MCF 10A (cell line): ENCODE results near the gene CSNK2B. TPM values are rescaled to one million over a fixed set of nuclear protein-coding genes. Genes with fewer than 3 reads are reported as not detected.

Experiments used
- BruUV-seq: library from RNA; stranded (reverse); fragments of 400-500 nt; replicated peaks from 2 replicates; lab custom pipeline; 2021; lab: Mats Ljungman, UMichigan
- CTCF ChIA-PET: fragments of 300-600 bp; sonication (Branson Sonifier 250); formaldehyde crosslinking; extraction: SDS; loops from one replicate; lab custom pipeline; 2021; ENCODE audit warnings: antibody characterized with exemption, inconsistent platforms; lab: Yijun Ruan, JAX
- POLR2A ChIA-PET: fragments of 300-600, 350-650 bp; sonication (Branson Sonifier 250); formaldehyde crosslinking; extraction: SDS; loops from one replicate; lab custom pipeline; 2020; ENCODE audit warnings: antibody characterized with exemption, inconsistent platforms; lab: Yijun Ruan, JAX
- DNase-seq: peaks from one replicate; pipeline ENCODE4 v3.0.0-alpha.2; 2018; ENCODE audit not compliant: unreplicated experiment
- H3K27ac Mint-ChIP-seq: one replicate; pipeline ENCODE4 v1.8.0; 2022; ENCODE audit warnings: mild to moderate bottlenecking, low read depth, mixed read lengths; ENCODE audit not compliant: unreplicated experiment
- H3K27me3 Mint-ChIP-seq: one replicate; pipeline ENCODE4 v1.8.0; 2022; ENCODE audit warnings: mixed read lengths; ENCODE audit not compliant: insufficient read depth, unreplicated experiment
- H3K36me3 Mint-ChIP-seq: one replicate; pipeline ENCODE4 v1.8.0; 2022; ENCODE audit warnings: mild to moderate bottlenecking, moderate library complexity, mixed read lengths; ENCODE audit not compliant: insufficient read depth, unreplicated experiment
- H3K4me1 Mint-ChIP-seq: one replicate; pipeline ENCODE4 v1.8.0; 2022; ENCODE audit warnings: mixed read lengths; ENCODE audit not compliant: insufficient read depth, unreplicated experiment
- H3K4me3 Mint-ChIP-seq: one replicate; pipeline ENCODE4 v1.8.0; 2022; ENCODE audit warnings: mild to moderate bottlenecking, moderate library complexity, mixed read lengths; ENCODE audit not compliant: unreplicated experiment
- H3K9me3 Mint-ChIP-seq: one replicate; pipeline ENCODE4 v1.8.0; 2022; ENCODE audit warnings: mixed read lengths; ENCODE audit not compliant: unreplicated experiment
- CTCF ChIP-seq: fragments of 200-600 bp; IDR thresholded peaks from one replicate; pipeline ENCODE4 v1.8.0; 2022; ENCODE audit warnings: antibody characterized with exemption, mild to moderate bottlenecking; ENCODE audit not compliant: unreplicated experiment
- intact Hi-C: fragments of 100-400 bp; cut with micrococcal nuclease; formaldehyde crosslinking; loops from 2 replicates; pipeline ENCODE4 v1.14.1; 2022
- total RNA-seq: library from RNA; stranded (reverse); gene quantifications from 2 replicates; pipeline ENCODE4 v1.2.3, GENCODE V29; 2022

Gene CSNK2B
- total RNA-seq, 1 experiment from 2014 or later, result 209 TPM

GRCh38 chr6:31640612-31641011 lies 25.3 kb upstream of the CSNK2B start:
- H3K9me3 Mint-ChIP-seq, result no peaks in the 10 kb centered on the region
- CTCF ChIA-PET, result interaction anchor here (0.6 kb wide), 2 partner anchors 13 to 94 kb away, joined by 3 read pairs; partner anchors contain the start of gene ATP6V1G2
- H3K27me3 Mint-ChIP-seq, result no peaks in the 10 kb centered on the region
- no peak for TF ChIP-seq CTCF
- BruUV-seq, result TSS peak; percentile 69
- intact Hi-C loops, result no loop called here
- DNase-seq, result no peak
- peaks cover 73% of the 10 kb centered on the region for H3K36me3 Mint-ChIP-seq
- no peak overlapping the region for H3K27ac Mint-ChIP-seq
- H3K4me3 Mint-ChIP-seq, result no peak overlapping the region
- POLR2A ChIA-PET, result interaction anchor here (4.7 to 6.2 kb wide), 2 partner anchors 11 to 17 kb away, joined by 50 to 59 read pairs; partner anchors contain the start of genes BAG6 and PRRC2A
- no peaks in the 10 kb centered on the region for H3K4me1 Mint-ChIP-seq

GRCh38 chr6:31641370-31641769 lies 24.5 kb upstream of the CSNK2B start:
- no peaks in the 10 kb centered on the region for H3K4me1 Mint-ChIP-seq
- H3K36me3 Mint-ChIP-seq, result peaks cover 72% of the 10 kb centered on the region
- no peak for TF ChIP-seq CTCF
- H3K27ac Mint-ChIP-seq, result no peak overlapping the region
- H3K4me3 Mint-ChIP-seq, result no peak overlapping the region
- POLR2A ChIA-PET, result interaction anchor here (4.7 to 6.2 kb wide), 2 partner anchors 11 to 18 kb away, joined by 50 to 59 read pairs; partner anchors contain the start of genes BAG6 and PRRC2A
- H3K27me3 Mint-ChIP-seq, result no peaks in the 10 kb centered on the region
- DNase-seq, result no peak
- no TSS peak for BruUV-seq
- intact Hi-C loops, result no loop called here
- H3K9me3 Mint-ChIP-seq, result no peaks in the 10 kb centered on the region
- CTCF ChIA-PET, result no interaction called here

- ChIA-PET POLR2A (interaction anchor here (1.0 to 1.8 kb wide), 2 partner anchors 9 to 22 kb away, joined by 3 to 11 read pairs; partner anchors contain the start of genes BAG6 and GPANK1), CTCF (interaction anchor here (0.6 kb wide), 2 partner anchors 54 to 92 kb away, joined by 3 read pairs; no protein-coding TSS in a partner anchor)
- DNase-seq, result no peak
- intact Hi-C loops, result no loop called here
- no peak overlapping the region for H3K27ac Mint-ChIP-seq
- TF ChIP-seq CTCF, result no peak
- H3K27me3 Mint-ChIP-seq, result no peaks in the 10 kb centered on the region
- H3K9me3 Mint-ChIP-seq, result no peaks in the 10 kb centered on the region
- peaks cover 74% of the 10 kb centered on the region for H3K36me3 Mint-ChIP-seq
- no peak overlapping the region for H3K4me3 Mint-ChIP-seq
- H3K4me1 Mint-ChIP-seq, result no peaks in the 10 kb centered on the region
- no TSS peak for BruUV-seq
Measured at GRCh38 chr6:31642798-31643570, 22.9 kb upstream of the CSNK2B start.

- Mint-ChIP-seq H3K9me3 (no peaks in the 10 kb centered on the region), H3K4me3 (no peak overlapping the region), H3K36me3 (peaks cover 77% of the 10 kb centered on the region), H3K27ac (no peak overlapping the region), H3K27me3 (no peaks in the 10 kb centered on the region), H3K4me1 (no peaks in the 10 kb centered on the region)
- POLR2A ChIA-PET, result interaction anchor here (1.8 kb wide), 1 partner anchor 8 kb away, joined by 11 read pairs; the partner anchor contains the start of gene BAG6
- no TSS peak for BruUV-seq
- TF ChIP-seq CTCF, result no peak
- intact Hi-C loops, result no loop called here
- CTCF ChIA-PET, result no interaction called here
- DNase-seq, result no peak
Measured at GRCh38 chr6:31643818-31644454, 21.9 kb upstream of the CSNK2B start.
